Ascending aorta (tissue), 2 donors: ENCODE data around the gene BMPER. TPM values are rescaled to one million over a fixed set of nuclear protein-coding genes. Genes with fewer than 3 reads are reported as not detected.
"Not testable (repeated sequence)": the region's sequence is repeated elsewhere in the genome, so short reads cannot be mapped to it uniquely, and the experiment has no call there.

Experiments used
- DNase-seq, 2 donors: peaks; one replicate each; pipeline ENCODE4 v3.0.0-alpha.2; 2019; ENCODE audit warnings: low spot score in 2 of 2
- H3K27ac ChIP-seq, 2 donors: fragments of 200-600 bp; sonication (generic); one replicate each; pipeline ENCODE4 v1.5.1; 2016 to 2017; ENCODE audit warnings: mild to moderate bottlenecking in 1 of 2
- H3K27me3 ChIP-seq: fragments of 200-600 bp; sonication (generic); one replicate; pipeline ENCODE4 v1.5.1; 2017
- H3K36me3 ChIP-seq, 2 donors: fragments of 200-600 bp; sonication (generic); one replicate each; pipeline ENCODE4 v1.5.1; 2016
- H3K4me1 ChIP-seq, 2 donors: fragments of 200-600 bp; sonication (generic); one replicate each; pipeline ENCODE4 v1.5.1; 2016 to 2017; ENCODE audit warnings: mild to moderate bottlenecking in 1 of 2
- H3K4me3 ChIP-seq, 2 donors: fragments of 200-600 bp; sonication (generic); one replicate each; pipeline ENCODE4 v1.5.1; 2016 to 2017; ENCODE audit warnings: mild to moderate bottlenecking in 1 of 2
- H3K9me3 ChIP-seq, 2 donors: fragments of 200-600 bp; sonication (generic); one replicate each; pipeline ENCODE4 v1.5.1; 2016
- CTCF ChIP-seq, 3 experiments: fragments of 200-600 bp in 2 of 3; fragments of 450-650 bp in 1 of 3; sonication (generic) in 2 of 3; IDR thresholded peaks; one replicate each; pipeline ENCODE4 v1.5.1; 2016 to 2019; ENCODE audit warnings: antibody characterized with exemption in 3 of 3, mild to moderate bottlenecking in 1 of 3, moderate library complexity in 1 of 3
- intact Hi-C: fragments of 100-400 bp; cut with DNase I; formaldehyde crosslinking; loops from one replicate; pipeline ENCODE4 v1.15.1; 2023
- total RNA-seq: library from RNA; depleted of rRNA; stranded (reverse); fragments of >200 nt; gene quantifications from one replicate; pipeline ENCODE4 v1.1.0, GENCODE V29; 2016

The BMPER gene
- total RNA-seq, 1 donor from 2014 or later: not detected

- no peak for DNase-seq
- TF ChIP-seq CTCF (IDR thresholded peaks at IDR 0.05): no peak
- intact Hi-C loops: loop anchor here (5.0 kb wide), 1 partner anchor 36 kb away; no protein-coding TSS in a partner anchor
Measured at GRCh38 chr7:34168013-34168412, 262.7 kb downstream of the BMPER start.

GRCh38 chr7:34174688-34175616 lies 269.6 kb downstream of the BMPER start:
- H3K27ac ChIP-seq, DNase-seq, H3K36me3 ChIP-seq, intact Hi-C loops, H3K27me3 ChIP-seq, H3K9me3 ChIP-seq, H3K4me1 ChIP-seq, H3K4me3 ChIP-seq: not testable (repeated sequence)

More at GRCh38 chr7:34168013-34168412, 262.7 kb downstream of the BMPER start:
- Histone ChIP-seq H3K36me3 (no peaks in the 10 kb centered on the region), H3K4me3 (no peak overlapping the region), H3K27ac (no peak overlapping the region), H3K27me3 (no peaks in the 10 kb centered on the region), H3K9me3 (no peaks in the 10 kb centered on the region), H3K4me1 (no peaks in the 10 kb centered on the region)

- Histone ChIP-seq H3K27me3 (no peaks in the 10 kb centered on the region), H3K4me3 (no peak overlapping the region), H3K9me3 (no peaks in the 10 kb centered on the region), H3K4me1 (no peaks in the 10 kb centered on the region), H3K36me3 (no peaks in the 10 kb centered on the region), H3K27ac (no peak overlapping the region)
- no peak for DNase-seq
- no peak for TF ChIP-seq CTCF (IDR thresholded peaks at IDR 0.05)
- intact Hi-C loops: no loop called here
Measured at GRCh38 chr7:34175837-34176236, 270.5 kb downstream of the BMPER start.

GRCh38 chr7:34177476-34177875 lies 272.1 kb downstream of the BMPER start:
- Histone ChIP-seq H3K27me3 (no peaks in the 10 kb centered on the region), H3K4me1 (no peaks in the 10 kb centered on the region), H3K27ac (no peak overlapping the region), H3K9me3 (no peaks in the 10 kb centered on the region), H3K4me3 (no peak overlapping the region), H3K36me3 (no peaks in the 10 kb centered on the region)
- intact Hi-C loops: no loop called here
- no peak for TF ChIP-seq CTCF (IDR thresholded peaks at IDR 0.05)
- DNase-seq: no peak

GRCh38 chr7:34181271-34181958 lies 276.1 kb downstream of the BMPER start:
- no peak for TF ChIP-seq CTCF (IDR thresholded peaks at IDR 0.05)
- no peak for DNase-seq
- Histone ChIP-seq H3K27ac (no peak overlapping the region), H3K27me3 (no peaks in the 10 kb centered on the region), H3K4me3 (no peak overlapping the region), H3K4me1 (no peaks in the 10 kb centered on the region), H3K9me3 (no peaks in the 10 kb centered on the region), H3K36me3 (no peaks in the 10 kb centered on the region)
- intact Hi-C loops: no loop called here

GRCh38 chr7:34184466-34184865 lies 279.1 kb downstream of the BMPER start:
- intact Hi-C loops: no loop called here
- Histone ChIP-seq H3K27me3 (no peaks in the 10 kb centered on the region), H3K27ac (no peak overlapping the region), H3K36me3 (no peaks in the 10 kb centered on the region), H3K4me3 (no peak overlapping the region), H3K4me1 (no peaks in the 10 kb centered on the region), H3K9me3 (no peaks in the 10 kb centered on the region)
- no peak for DNase-seq
- TF ChIP-seq CTCF (IDR thresholded peaks at IDR 0.05): no peak
